Endodermal cell (in vitro differentiated cells): ENCODE results near the gene MAPK8IP1. TPM values are rescaled to one million over a fixed set of nuclear protein-coding genes. Genes with fewer than 3 reads are reported as not detected.
"Not testable (repeated sequence)": the region's sequence is repeated elsewhere in the genome, so short reads cannot be mapped to it uniquely, and the experiment has no call there.

Source experiments
- DNase-seq: peaks from one replicate; pipeline ENCODE4 v3.0.0-alpha.2; 2017
- H3K27ac ChIP-seq: 2 replicates; pipeline ENCODE4 v1.5.1; 2013; ENCODE audit warnings: mild to moderate bottlenecking, low read depth, low read length, moderate library complexity
- H3K27me3 ChIP-seq: 2 replicates; pipeline ENCODE4 v1.6.1; 2013; ENCODE audit warnings: mild to moderate bottlenecking, low read length, moderate library complexity; ENCODE audit not compliant: insufficient read depth, control insufficient read depth, poor library complexity, severe bottlenecking
- H3K36me3 ChIP-seq: 2 replicates; pipeline ENCODE4 v1.7.0; 2013; ENCODE audit warnings: mild to moderate bottlenecking, low read length, moderate library complexity; ENCODE audit not compliant: control insufficient read depth, insufficient read depth
- H3K4me1 ChIP-seq: one replicate; pipeline ENCODE4 v1.7.0; 2013; ENCODE audit warnings: low read length; ENCODE audit not compliant: control insufficient read depth, insufficient read depth
- H3K4me3 ChIP-seq: 2 replicates; pipeline ENCODE4 v1.5.1; 2013; ENCODE audit warnings: mild to moderate bottlenecking, low read length, moderate library complexity
- H3K9ac ChIP-seq: 2 replicates; pipeline ENCODE4 v1.6.1; 2013; ENCODE audit warnings: mild to moderate bottlenecking, low read length, moderate library complexity; ENCODE audit not compliant: poor library complexity, severe bottlenecking; ENCODE audit errors: extremely low read depth
- H3K9me3 ChIP-seq: 2 replicates; pipeline ENCODE4 v1.6.1; 2013; ENCODE audit warnings: mild to moderate bottlenecking, low read length, moderate library complexity; ENCODE audit not compliant: control insufficient read depth
- H3K27ac Mint-ChIP-seq: 2 replicates; pipeline ENCODE4 v1.8.0; 2020; ENCODE audit warnings: mixed read lengths
- H3K27me3 Mint-ChIP-seq: 2 replicates; pipeline ENCODE4 v1.8.0; 2021; ENCODE audit warnings: mild to moderate bottlenecking, mixed read lengths; ENCODE audit not compliant: insufficient read depth
- H3K36me3 Mint-ChIP-seq: 2 replicates; pipeline ENCODE4 v1.8.0; 2020; ENCODE audit warnings: low read depth, mixed read lengths
- H3K4me1 Mint-ChIP-seq: 2 replicates; pipeline ENCODE4 v1.8.0; 2020; ENCODE audit warnings: mixed read lengths
- H3K4me3 Mint-ChIP-seq: 2 replicates; pipeline ENCODE4 v1.8.0; 2020; ENCODE audit warnings: mild to moderate bottlenecking, moderate library complexity, mixed read lengths
- H3K9me3 Mint-ChIP-seq: 2 replicates; pipeline ENCODE4 v1.8.0; 2020; ENCODE audit warnings: mild to moderate bottlenecking, mixed read lengths
- CTCF ChIP-seq: fragments of 200-600 bp; sonication (generic); conservative IDR thresholded peaks from 2 replicates; pipeline ENCODE4 v1.5.0; 2021; ENCODE audit warnings: antibody characterized with exemption, mild to moderate bottlenecking
- WGBS, 2 experiments: methylation state at CpG; one replicate each; pipeline versions ENCODE4 v1.1.5 to v1.1.7; 2013; ENCODE audit warnings: missing lambda C conversion rate in 2 of 2, mixed read lengths in 1 of 2; ENCODE audit not compliant: insufficient coverage in 1 of 2, insufficient read length in 1 of 2; 5-methylcytosine and 5-hydroxymethylcytosine counted together
- total RNA-seq, 2 donors: library from RNA; stranded (reverse); fragmentation: NEBNext Ultra II Directional in 1 of 2; extraction: Animal tissue kit (Norgen Biotek cat#: 25700) in 1 of 2; gene quantifications; 2 replicates in 1 of 2; 3 replicates in 1 of 2; pipeline ENCODE4 v1.2.1, GENCODE V29; 2021

Gene MAPK8IP1
- total RNA-seq, 2 donors from 2014 or later: 11.2 to 12.8 TPM

- H3K4me3 Mint-ChIP-seq: peak overlapping the region; percentile 60
- Histone ChIP-seq H3K4me3 (peak overlapping the region; percentile 68), H3K9me3 (no peaks in the 10 kb centered on the region), H3K4me1 (peaks cover 4% of the 10 kb centered on the region), H3K36me3 (no peaks in the 10 kb centered on the region), H3K9ac (peak overlapping the region; percentile 72), H3K27ac (peak overlapping the region; percentile 97), H3K27me3 (peaks cover 31% of the 10 kb centered on the region)
- H3K4me1 Mint-ChIP-seq: peaks cover 9% of the 10 kb centered on the region
- H3K27ac Mint-ChIP-seq: no peak overlapping the region
- no peak for TF ChIP-seq CTCF
- 0% methylated on average over 20 to 58 of the region's 62 CpGs for WGBS, 2 experiments
- H3K36me3 Mint-ChIP-seq: peaks cover 14% of the 10 kb centered on the region
- H3K27me3 Mint-ChIP-seq: peaks cover 21% of the 10 kb centered on the region
- peak; percentile 96 for DNase-seq
- no peaks in the 10 kb centered on the region for H3K9me3 Mint-ChIP-seq
These were observed 14.2 kb downstream of the MAPK8IP1 start for GRCh38 chr11:45899448-45900174.

GRCh38 chr11:45900175-45900800 is 14.8 kb downstream of the MAPK8IP1 start:
- peak overlapping the region; percentile 47 for H3K9ac ChIP-seq
- Mint-ChIP-seq H3K4me3 (peak overlapping the region; percentile 60), H3K27me3 (peaks cover 21% of the 10 kb centered on the region), H3K4me1 (peaks cover 13% of the 10 kb centered on the region), H3K36me3 (peaks cover 14% of the 10 kb centered on the region)
- not testable (repeated sequence) for H3K9me3 Mint-ChIP-seq, DNase-seq, H3K9me3 ChIP-seq, H3K27ac ChIP-seq, H3K4me1 ChIP-seq, H3K36me3 ChIP-seq, H3K27ac Mint-ChIP-seq
- WGBS, 2 experiments: 4 to 15% methylated on average over 4 to 29 of the region's 59 CpGs
- peak overlapping the region; percentile 72 for H3K4me3 ChIP-seq
- H3K27me3 ChIP-seq: peaks cover 31% of the 10 kb centered on the region

GRCh38 chr11:45900916-45901617 is 15.6 kb downstream of the MAPK8IP1 start:
- Mint-ChIP-seq H3K27me3 (peaks cover 21% of the 10 kb centered on the region), H3K4me1 (peaks cover 13% of the 10 kb centered on the region), H3K4me3 (peak overlapping the region; percentile 60), H3K9me3 (no peaks in the 10 kb centered on the region), H3K36me3 (peaks cover 14% of the 10 kb centered on the region), H3K27ac (no peak overlapping the region)
- H3K4me1 ChIP-seq: peaks cover 3% of the 10 kb centered on the region
- H3K9me3 ChIP-seq: no peaks in the 10 kb centered on the region
- H3K27ac ChIP-seq: no peak overlapping the region
- H3K4me3 ChIP-seq: peak overlapping the region; percentile 72
- no peak for DNase-seq
- H3K27me3 ChIP-seq: peaks cover 31% of the 10 kb centered on the region
- no peak for TF ChIP-seq CTCF
- H3K9ac ChIP-seq: peak overlapping the region; percentile 47
- 44 to 59% methylated on average over 8 of the region's 8 CpGs for WGBS, 2 experiments
- no peaks in the 10 kb centered on the region for H3K36me3 ChIP-seq
